GM19324 (cell line): ENCODE data around the gene FAM110A.
A peak's percentile ranks its signal among the peaks of the same experiment; 100 is the strongest.
"Not testable (repeated sequence)": the region's sequence is repeated elsewhere in the genome, so short reads cannot be mapped to it uniquely, and the experiment has no call there.

ENCODE experiments used
- ATAC-seq: cut with Tn5 transposase; IDR thresholded peaks from one replicate; pipeline ENCODE4 v1.9.1; 2021; ENCODE audit warnings: mild to moderate bottlenecking, moderate library complexity; ENCODE audit not compliant: unreplicated experiment, low FRiP score

Gene FAM110A

GRCh38 chr20:822651-823573 is 10.6 kb upstream of the FAM110A start:
- ATAC-seq: no peak

GRCh38 chr20:823574-823902 is 10.0 kb upstream of the FAM110A start:
- ATAC-seq: no peak

DNA sequence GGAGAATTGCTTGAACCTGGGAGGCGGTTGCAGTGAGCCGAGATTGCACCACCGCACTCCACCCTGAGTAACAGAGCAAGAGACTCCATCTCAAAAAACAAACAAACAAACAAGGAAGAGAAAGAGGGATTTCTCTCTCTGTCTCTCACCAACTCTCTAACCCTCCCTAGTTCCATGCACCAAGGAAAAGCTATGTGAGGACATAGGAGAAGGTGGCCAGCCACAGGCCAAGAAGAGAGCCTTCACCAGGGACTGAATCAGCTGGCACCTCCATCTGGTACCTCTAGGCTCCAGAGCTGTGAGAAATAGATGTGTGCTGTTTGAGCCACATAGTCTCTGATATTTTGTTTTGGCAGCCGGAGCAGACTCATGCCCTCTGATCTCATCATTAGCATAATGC is 9.0 kb upstream of the FAM110A start:
- ATAC-seq: no peak

DNA sequence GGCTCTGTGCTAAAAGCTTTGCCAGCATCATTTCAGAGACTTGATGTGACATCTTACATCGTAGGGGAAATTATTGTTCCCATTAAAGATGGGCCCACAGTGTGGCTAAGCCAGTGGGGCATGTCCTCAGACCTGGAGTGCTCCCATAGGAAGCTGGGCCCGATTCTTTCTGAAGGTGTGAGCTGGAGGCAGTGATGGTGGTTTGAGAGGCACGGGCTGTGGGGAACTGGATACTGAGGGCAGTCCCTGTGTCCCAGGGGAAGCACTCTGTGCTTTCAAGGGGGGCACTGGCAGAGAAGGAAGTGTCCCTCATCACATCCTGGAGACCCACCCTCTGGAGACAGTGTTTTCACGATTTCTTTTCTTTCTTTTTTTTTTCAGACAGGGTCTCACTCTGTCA is 8.6 kb upstream of the FAM110A start:
- ATAC-seq: no peak

DNA sequence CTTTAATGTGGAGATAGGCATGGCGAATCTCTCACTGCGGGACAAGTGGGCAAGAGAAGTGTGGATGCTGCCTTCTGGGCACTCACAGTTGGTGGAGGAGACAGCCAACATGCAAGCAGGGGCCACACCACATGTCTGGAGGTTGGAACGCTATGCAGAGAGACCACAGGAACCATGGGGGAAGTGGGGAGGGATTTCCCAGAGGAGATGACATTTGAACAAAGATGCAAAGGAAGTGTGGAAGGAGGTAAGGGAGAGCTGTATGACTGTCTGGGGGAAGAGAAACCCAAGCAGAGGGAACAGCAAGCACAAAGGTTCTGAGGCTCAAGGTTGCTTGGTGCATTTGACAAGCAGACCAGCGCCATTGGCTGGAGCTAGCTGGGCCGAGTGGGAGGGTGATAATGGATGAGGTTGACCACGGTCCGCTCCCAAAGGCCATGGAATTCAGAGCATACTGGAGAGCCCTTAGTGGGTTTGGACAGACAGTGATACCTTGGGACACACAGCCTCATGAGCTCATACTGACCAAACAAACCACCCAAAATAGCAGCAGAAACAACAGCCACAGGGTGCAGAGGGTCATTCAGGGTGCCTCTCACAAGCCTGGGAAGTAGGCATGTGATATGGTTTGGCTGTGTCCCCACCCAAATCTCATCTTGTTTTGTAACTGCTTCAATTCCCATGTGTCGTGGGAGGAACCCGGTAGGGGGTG is 7.6 kb upstream of the FAM110A start:
- ATAC-seq: no peak

GRCh38 chr20:826695-827323 is 6.7 kb upstream of the FAM110A start:
- no peak for ATAC-seq

DNA sequence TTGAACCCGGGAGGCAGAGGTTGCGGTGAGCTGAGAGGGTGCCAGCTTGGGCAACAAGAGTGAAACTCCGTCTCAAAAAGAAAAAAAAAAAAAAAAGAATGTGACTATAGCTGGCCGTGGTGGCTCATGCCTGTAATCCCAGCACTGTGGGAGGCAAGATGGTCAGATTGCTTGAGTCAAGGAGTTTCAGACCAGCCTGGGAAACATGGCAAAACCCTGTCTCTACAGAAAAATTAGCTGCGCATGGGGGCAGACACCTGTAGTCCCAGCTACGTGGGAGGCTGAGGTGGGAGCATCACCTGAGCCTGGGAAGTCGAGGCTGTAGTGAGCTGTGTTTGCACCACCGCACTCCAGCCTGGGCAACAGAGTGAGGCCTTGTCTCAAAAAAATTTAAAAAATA is 5.5 kb upstream of the FAM110A start:
- not testable (repeated sequence) for ATAC-seq

DNA sequence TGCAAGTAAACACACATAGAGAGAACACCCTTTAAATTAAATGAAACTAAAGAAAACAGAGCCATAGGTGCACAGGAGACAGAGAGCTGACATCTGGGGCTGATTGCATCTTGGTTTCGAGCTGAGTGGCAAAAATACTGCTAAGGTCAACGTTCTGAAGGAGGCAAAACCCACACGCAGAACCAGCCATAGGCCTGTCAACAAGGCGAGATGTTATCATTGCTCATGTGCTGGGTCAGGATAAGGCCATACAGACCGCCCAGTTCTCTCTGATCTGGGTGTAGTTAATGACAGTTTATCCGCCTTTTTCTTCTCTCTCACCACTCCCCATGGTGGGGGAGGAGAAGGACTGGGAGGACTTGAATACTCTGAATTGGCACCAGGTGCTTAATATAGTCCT is 4.5 kb upstream of the FAM110A start:
- no peak for ATAC-seq

DNA sequence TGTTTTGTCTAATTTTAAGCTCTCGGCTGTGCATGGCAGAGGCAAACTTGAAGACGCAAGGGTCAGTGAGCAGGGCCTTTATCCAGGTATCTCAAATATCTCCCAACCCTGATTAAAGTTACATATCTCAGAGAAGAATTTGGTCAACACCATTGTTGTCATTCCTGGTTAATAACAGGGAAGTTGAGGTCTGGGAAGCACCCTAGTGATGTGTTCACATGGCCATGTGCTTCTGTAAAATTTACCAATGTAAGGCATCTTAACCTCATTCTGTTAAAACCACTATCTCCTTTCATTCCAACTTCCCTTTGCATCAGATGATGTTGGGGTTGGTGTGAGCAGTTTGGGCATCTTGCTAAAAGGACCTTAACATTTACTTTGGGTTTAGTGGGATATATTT is 4.0 kb upstream of the FAM110A start:
- ATAC-seq: no peak

- no peak for ATAC-seq
These were observed 3.4 kb upstream of the FAM110A start for GRCh38 chr20:830011-830521.

GRCh38 chr20:831251-831650 is 2.3 kb upstream of the FAM110A start:
- ATAC-seq: no peak

GRCh38 chr20:831956-832355 is 1.6 kb upstream of the FAM110A start:
- ATAC-seq: no peak

DNA sequence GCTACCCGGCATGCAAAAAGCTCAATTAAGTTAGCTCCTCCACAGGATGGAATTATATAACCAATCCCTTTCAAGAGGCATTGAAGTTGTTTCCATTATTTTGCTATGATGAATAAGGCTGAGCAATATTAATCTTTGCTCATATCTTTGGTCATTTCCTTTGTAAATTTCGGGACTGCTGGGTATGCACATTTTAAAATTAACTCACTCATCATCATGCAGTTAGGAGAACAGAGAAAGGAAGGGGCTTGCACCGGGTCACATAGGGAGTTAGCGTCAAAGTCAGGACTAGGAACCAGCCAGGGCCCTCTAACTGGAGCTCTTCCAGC is 430 bp upstream of the FAM110A start:
- ATAC-seq: no peak

DNA sequence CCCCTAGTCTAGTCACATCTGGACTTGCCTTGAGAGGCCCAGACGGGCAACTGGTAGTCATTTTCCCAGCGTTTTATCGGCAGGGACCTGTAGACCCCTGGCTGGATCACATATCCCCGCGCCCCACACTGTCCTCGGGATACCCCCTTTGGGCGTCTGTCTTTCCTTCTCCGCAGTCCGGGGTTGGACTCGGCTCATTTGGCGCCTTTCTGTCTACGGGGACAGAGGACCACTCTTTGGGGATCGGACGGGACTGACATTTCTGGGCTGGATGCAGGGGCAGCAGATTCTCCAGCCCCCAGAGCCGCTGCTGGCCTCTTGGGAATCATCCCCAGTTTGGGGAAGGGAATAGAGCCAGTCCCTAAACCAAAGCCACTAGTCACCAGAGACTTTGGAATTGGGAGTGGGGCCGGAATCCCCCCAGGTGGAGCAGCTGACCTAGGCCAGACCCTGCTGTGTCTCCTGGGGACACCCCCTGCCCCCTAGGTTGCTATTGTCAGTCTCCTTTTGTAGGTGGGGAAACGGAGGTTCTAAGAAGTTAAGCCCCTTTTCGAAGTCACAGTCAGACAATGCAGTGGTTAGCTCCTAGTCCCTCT is 734 bp downstream of the FAM110A start:
- ATAC-seq: peak; percentile 7

GRCh38 chr20:835608-836045 is 2.1 kb downstream of the FAM110A start:
- ATAC-seq: no peak

GRCh38 chr20:836190-836589 is 2.7 kb downstream of the FAM110A start:
- ATAC-seq: no peak

DNA sequence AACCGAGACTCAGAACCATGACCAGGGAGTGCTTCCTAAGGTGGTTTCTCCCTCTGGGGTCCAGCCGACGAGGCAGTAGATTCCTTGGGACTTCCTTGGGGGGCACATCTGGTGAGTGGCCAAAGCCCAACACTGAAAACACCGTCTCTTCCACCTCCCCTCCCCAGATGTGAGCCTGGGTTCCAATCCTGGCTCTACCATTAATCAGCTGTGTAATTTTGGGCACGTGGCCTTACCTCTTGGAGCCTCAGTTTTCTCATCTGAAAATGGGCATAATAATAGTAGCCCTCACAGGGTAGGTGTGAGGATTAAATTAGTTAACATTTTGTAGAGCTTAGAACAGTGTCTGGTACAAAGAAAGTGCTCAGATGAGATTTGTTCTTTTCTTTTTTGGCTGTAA is 5.5 kb downstream of the FAM110A start:
- ATAC-seq: no peak

GRCh38 chr20:839626-840025 is 6.1 kb downstream of the FAM110A start:
- ATAC-seq: no peak

GRCh38 chr20:840503-840857 is 7.0 kb downstream of the FAM110A start:
- ATAC-seq: no peak

GRCh38 chr20:840858-841567 is 7.5 kb downstream of the FAM110A start:
- ATAC-seq: no peak
